22Rv1 (cell line): Measurements from ENCODE around the gene GLT6D1.

Experiments used
- H3K27ac ChIP-seq: fragments of 450-650 bp; 2 replicates; pipeline ENCODE4 v1.5.1; 2017
- ZFX ChIP-seq: fragments of 450-650 bp; IDR thresholded peaks from 2 replicates; pipeline ENCODE4 v1.6.1; 2017; ENCODE audit warnings: antibody characterized with exemption, borderline replicate concordance
- TF ChIP-seq, protein P1 (sequence below): fragments of 450-650 bp; IDR thresholded peaks from 2 replicates; pipeline ENCODE4 v1.5.1; 2017; ENCODE audit warnings: mild to moderate bottlenecking

The GLT6D1 gene

DNA sequence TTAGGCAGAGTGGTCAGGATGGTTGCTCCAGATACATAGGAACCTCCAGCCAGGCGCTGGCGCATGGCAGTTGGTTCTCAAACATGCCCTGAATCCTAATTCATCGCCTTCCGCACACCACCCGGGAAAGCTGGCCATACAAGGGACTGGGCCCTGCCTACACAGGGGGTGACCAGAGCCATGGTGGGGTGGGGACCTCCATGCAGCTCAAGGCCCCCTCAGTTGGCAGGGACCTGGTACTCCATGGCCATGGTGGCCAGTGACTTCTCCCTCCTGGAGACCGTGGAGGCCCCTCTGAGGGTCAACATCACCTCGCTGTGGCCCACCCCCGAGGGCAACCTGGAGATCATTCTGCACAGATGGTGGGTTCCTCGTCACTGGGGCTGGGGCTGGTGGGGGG is 51.0 kb downstream of the GLT6D1 start:
- no peak for TF ChIP-seq ZFX
- TF ChIP-seq, protein P1, sequence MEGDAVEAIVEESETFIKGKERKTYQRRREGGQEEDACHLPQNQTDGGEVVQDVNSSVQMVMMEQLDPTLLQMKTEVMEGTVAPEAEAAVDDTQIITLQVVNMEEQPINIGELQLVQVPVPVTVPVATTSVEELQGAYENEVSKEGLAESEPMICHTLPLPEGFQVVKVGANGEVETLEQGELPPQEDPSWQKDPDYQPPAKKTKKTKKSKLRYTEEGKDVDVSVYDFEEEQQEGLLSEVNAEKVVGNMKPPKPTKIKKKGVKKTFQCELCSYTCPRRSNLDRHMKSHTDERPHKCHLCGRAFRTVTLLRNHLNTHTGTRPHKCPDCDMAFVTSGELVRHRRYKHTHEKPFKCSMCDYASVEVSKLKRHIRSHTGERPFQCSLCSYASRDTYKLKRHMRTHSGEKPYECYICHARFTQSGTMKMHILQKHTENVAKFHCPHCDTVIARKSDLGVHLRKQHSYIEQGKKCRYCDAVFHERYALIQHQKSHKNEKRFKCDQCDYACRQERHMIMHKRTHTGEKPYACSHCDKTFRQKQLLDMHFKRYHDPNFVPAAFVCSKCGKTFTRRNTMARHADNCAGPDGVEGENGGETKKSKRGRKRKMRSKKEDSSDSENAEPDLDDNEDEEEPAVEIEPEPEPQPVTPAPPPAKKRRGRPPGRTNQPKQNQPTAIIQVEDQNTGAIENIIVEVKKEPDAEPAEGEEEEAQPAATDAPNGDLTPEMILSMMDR = no peak

DNA sequence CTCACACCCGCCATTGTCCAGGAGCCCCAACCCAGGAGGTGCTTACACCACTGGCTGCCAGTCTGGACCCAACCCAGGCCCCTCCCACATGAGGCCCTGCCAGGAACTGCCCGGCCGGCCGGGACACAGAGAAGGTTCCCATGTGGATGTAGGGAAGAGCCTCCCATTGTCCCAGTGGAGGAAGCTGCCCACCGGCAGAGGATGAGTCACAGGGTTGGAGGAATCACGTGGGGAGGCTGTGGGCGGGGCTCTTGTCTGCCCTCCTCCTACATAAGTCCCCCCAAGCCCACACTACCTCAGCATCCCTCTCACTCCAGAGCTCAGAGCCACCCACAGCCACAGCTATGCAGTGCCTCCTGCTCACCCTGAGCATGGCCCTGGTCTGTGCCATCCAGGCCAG is 51.7 kb downstream of the GLT6D1 start:
- no peak overlapping the region for H3K27ac ChIP-seq
- TF ChIP-seq, protein P1 = no peak
- no peak for TF ChIP-seq ZFX

More for the DNA sequence above, 51.0 kb downstream of the GLT6D1 start:
- no peak overlapping the region for H3K27ac ChIP-seq

DNA sequence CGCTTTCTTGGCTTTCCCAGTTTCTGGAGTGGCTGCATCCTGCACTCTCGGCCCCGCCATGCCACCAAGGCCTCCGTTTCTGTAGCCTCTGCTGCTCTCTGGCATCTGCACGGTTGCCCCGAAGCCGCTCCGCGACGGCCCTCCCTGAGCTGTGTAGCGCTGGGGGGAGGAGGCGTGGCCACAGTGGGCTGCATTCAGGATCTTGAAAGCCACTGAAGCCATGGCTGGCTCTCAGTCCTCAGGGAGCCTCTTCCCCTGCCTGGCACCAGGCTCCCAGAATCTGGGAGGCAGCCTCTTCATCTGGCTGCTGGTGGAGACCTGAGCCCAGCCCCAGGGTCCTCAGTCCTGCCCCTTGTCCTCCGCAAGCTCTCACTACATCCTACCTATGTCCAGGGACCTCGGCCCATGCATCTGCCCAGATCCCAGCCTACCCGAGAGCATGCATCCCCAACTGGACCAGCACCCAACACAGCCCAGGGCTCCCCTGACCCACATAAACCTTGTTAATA is 52.7 kb downstream of the GLT6D1 start:
- no peak overlapping the region for H3K27ac ChIP-seq
- TF ChIP-seq ZFX = no peak
- TF ChIP-seq, protein P1 = no peak

DNA sequence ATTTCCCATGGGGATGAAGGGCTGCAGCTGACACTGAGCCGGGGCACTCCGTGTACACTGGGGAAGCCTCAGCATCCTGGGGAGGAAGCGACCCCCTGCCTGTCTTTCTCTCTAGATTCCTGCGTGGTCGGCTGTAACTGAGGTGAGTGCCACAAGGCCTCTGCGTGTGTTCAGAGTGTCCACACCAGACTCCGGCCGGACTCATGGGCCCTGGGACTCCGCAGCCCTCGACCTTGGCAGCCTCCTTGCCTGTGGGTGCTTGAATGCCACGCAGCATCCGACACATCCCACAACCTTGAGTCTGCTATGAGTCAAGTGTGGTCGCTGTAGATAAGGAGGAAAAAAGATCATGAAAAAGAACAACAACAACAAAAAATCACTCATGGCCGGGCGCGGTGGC is 54.4 kb downstream of the GLT6D1 start:
- no peak overlapping the region for H3K27ac ChIP-seq
- no peak for TF ChIP-seq ZFX

DNA sequence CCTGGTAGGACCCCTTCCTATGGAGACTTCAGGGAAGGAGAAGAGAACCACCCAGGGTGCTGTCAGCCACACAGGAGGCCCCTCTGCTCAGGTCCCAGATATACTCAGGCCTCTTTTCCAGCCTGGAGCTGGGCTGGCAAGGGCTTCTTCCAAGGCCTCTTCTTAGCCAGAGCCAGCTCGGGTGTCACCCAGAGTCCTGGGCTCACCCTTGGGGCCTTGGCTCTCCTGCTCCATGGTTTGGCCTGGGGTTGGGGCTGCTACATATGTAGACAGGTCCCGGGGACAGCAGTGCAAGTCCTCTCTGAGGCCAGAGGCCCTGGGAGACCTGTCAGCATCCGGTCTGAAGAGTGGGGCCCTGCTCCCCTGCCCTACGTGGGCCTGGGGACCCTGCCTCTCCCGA is 55.0 kb downstream of the GLT6D1 start:
- TF ChIP-seq, protein P1 = no peak
- no peak for TF ChIP-seq ZFX
- no peak overlapping the region for H3K27ac ChIP-seq

GRCh38 chr9:135583688-135584011 is 55.7 kb downstream of the GLT6D1 start:
- H3K27ac ChIP-seq = no peak overlapping the region
- TF ChIP-seq ZFX = no peak
- TF ChIP-seq, protein P1 = no peak

GRCh38 chr9:135582966-135583687 is 56.2 kb downstream of the GLT6D1 start:
- H3K27ac ChIP-seq = no peak overlapping the region
- TF ChIP-seq, protein P1 = no peak

DNA sequence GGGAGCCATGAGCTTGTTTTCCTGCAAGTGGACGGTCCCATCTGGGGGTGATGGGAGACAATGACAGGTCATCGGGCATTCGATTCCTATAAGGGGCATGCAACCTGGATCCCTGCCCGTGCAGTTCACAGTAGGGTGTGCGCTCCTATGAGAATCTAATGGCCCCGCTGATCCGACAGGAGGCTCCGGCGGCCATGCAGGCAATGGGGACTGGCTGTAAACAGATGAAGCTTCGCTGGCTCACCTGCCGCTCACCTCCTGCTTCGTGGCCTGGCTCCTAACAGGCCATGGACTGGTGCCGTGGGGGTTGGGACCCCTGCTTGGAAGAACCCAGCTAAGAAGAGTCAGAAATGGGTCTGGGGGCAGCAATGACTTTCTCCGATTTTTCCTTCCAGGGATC is 56.8 kb downstream of the GLT6D1 start:
- no peak overlapping the region for H3K27ac ChIP-seq
- TF ChIP-seq, protein P1 = no peak
- no peak for TF ChIP-seq ZFX
